Tibial nerve (tissue), 4 donors: Measurements from ENCODE around the gene MICAL2. TPM values are rescaled to one million over a fixed set of nuclear protein-coding genes. Genes with fewer than 3 reads are reported as not detected.

ENCODE experiments used
- DNase-seq, 2 donors: peaks; one replicate each; pipeline ENCODE4 v3.0.0-alpha.2; 2019; ENCODE audit warnings: low spot score in 2 of 2
- H3K27ac ChIP-seq, 4 donors: fragments of 200-600 bp; sonication (generic) in 3 of 4; one replicate each; pipeline ENCODE4 v1.5.1; 2017 to 2019; ENCODE audit warnings: mild to moderate bottlenecking in 1 of 4
- H3K27me3 ChIP-seq, 2 donors: fragments of 200-600 bp; sonication (generic) in 1 of 2; one replicate each; pipeline versions ENCODE4 v1.5.1 to v1.6.0; 2017 to 2019
- H3K36me3 ChIP-seq, 3 donors: fragments of 200-600 bp; sonication (generic); one replicate each; pipeline ENCODE4 v1.5.1; 2018 to 2019
- H3K4me1 ChIP-seq, 4 donors: fragments of 200-600 bp; sonication (generic) in 3 of 4; one replicate each; pipeline ENCODE4 v1.5.1; 2017 to 2019
- H3K4me3 ChIP-seq, 4 donors: fragments of 200-600 bp; sonication (generic) in 3 of 4; one replicate each; pipeline ENCODE4 v1.5.1; 2017 to 2019; ENCODE audit warnings: mild to moderate bottlenecking in 1 of 4, moderate library complexity in 1 of 4
- H3K9me3 ChIP-seq, 4 donors: fragments of 200-600 bp; sonication (generic) in 3 of 4; one replicate each; pipeline ENCODE4 v1.5.1; 2017 to 2019
- EP300 ChIP-seq, 2 donors: sonication (generic); formaldehyde crosslinking; IDR thresholded peaks; one replicate each; pipeline ENCODE4 v1.6.1; 2017; ENCODE audit warnings: antibody characterized with exemption in 2 of 2, mild to moderate bottlenecking in 1 of 2
- POLR2A ChIP-seq, 2 donors: fragments of 450-650 bp; IDR thresholded peaks; one replicate each; pipeline ENCODE4 v1.6.1; 2017; ENCODE audit warnings: antibody characterized with exemption in 2 of 2, mild to moderate bottlenecking in 2 of 2, moderate library complexity in 2 of 2
- WGBS, 2 donors: methylation state at CpG; one replicate each; pipeline ENCODE4 v1.1.5; 2018; 5-methylcytosine and 5-hydroxymethylcytosine counted together
- total RNA-seq, 4 donors: library from RNA; depleted of rRNA; stranded (reverse); fragments of >200 nt; gene quantifications; one replicate each; pipeline ENCODE4 v1.1.0, GENCODE V29; 2016
- TF ChIP-seq, protein P1 (sequence below), 5 experiments: fragments of 200-600 bp in 3 of 5; fragments of 450-650 bp in 2 of 5; sonication (generic) in 3 of 5; IDR thresholded peaks; one replicate each; pipeline ENCODE4 v1.5.1; 2016 to 2019; ENCODE audit warnings: antibody characterized with exemption in 5 of 5, mild to moderate bottlenecking in 3 of 5, moderate library complexity in 2 of 5

The MICAL2 gene
- total RNA-seq, 4 donors from 2014 or later: 87.0 to 136 (median 101) TPM

DNA sequence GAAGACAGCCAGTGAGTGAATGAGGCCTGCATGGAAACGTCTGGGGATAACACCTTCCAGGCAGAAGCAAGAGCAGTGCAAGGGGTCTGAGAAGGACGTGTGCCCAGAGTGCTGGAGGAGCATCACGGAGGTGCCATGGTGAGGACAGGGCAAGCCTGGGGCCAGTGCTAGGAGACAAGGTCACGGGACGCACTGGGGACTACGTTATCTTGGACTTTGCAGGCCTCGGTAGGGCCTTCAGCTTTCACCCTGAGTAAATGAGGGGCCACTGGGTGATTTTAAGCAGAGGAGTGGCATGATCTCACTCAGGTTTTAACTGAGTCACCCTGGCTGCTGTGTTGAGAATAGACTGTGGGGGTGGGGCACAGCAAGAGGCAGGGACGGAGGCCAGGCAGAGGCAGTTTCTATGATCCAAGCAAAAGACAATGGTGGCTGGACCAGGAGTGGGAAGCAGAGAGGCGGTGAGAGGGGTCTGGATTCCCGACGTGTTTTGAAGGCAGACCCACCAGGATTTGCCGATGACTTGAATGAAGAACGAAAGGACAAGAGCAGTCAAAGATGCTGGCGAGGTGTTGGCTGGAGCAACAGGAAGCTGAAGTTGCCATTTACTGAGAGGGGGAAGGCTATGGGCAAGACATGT, 164.3 kb downstream of the MICAL2 start:
- 92% methylated on average over 14 of the region's 14 CpGs for WGBS, 2 donors
- no peak for DNase-seq
- Histone ChIP-seq H3K9me3 (no peaks in the 10 kb centered on the region), H3K4me1 (no peaks in the 10 kb centered on the region), H3K27ac (no peak overlapping the region), H3K36me3 (no peaks in the 10 kb centered on the region), H3K4me3 (no peak overlapping the region), H3K27me3 (no peaks in the 10 kb centered on the region)
- TF ChIP-seq EP300 (IDR thresholded peaks at IDR 0.05) (no peak), POLR2A (IDR thresholded peaks at IDR 0.05) (no peak)
- TF ChIP-seq, protein P1, sequence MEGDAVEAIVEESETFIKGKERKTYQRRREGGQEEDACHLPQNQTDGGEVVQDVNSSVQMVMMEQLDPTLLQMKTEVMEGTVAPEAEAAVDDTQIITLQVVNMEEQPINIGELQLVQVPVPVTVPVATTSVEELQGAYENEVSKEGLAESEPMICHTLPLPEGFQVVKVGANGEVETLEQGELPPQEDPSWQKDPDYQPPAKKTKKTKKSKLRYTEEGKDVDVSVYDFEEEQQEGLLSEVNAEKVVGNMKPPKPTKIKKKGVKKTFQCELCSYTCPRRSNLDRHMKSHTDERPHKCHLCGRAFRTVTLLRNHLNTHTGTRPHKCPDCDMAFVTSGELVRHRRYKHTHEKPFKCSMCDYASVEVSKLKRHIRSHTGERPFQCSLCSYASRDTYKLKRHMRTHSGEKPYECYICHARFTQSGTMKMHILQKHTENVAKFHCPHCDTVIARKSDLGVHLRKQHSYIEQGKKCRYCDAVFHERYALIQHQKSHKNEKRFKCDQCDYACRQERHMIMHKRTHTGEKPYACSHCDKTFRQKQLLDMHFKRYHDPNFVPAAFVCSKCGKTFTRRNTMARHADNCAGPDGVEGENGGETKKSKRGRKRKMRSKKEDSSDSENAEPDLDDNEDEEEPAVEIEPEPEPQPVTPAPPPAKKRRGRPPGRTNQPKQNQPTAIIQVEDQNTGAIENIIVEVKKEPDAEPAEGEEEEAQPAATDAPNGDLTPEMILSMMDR (IDR thresholded peaks at IDR 0.05): no peak

DNA sequence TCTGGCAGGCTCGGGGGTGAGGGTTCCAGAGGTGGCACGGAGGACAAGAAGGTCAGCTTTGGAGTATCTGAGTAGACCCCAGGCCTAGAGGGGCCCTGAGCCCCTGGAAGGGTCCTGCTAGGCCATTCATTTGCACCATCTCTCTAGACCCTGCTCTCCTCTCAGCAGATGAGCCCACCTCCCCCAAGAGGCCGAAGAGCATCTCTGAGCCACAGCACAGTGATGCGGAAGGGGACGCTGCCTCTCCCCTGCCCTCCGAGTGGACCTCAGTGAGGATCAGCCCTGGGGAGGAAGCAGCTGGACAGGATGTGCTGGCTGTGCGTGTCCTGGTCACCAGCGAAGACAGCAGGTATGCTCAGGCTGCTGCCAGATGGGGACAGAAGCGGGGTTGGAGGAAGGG, 165.4 kb downstream of the MICAL2 start:
- TF ChIP-seq EP300 (IDR thresholded peaks at IDR 0.05) (no peak), POLR2A (IDR thresholded peaks at IDR 0.05) (no peak)
- TF ChIP-seq, protein P1 (IDR thresholded peaks at IDR 0.05): no peak
- no peak overlapping the region for H3K4me3 ChIP-seq
- no peaks in the 10 kb centered on the region for H3K9me3 ChIP-seq
- DNase-seq: no peak
- no peak overlapping the region for H3K27ac ChIP-seq
- WGBS, 2 donors: 81 to 86% methylated on average over 6 to 9 of the region's 9 CpGs
- H3K4me1 ChIP-seq: no peaks in the 10 kb centered on the region
- no peaks in the 10 kb centered on the region for H3K36me3 ChIP-seq
- H3K27me3 ChIP-seq: no peaks in the 10 kb centered on the region

DNA sequence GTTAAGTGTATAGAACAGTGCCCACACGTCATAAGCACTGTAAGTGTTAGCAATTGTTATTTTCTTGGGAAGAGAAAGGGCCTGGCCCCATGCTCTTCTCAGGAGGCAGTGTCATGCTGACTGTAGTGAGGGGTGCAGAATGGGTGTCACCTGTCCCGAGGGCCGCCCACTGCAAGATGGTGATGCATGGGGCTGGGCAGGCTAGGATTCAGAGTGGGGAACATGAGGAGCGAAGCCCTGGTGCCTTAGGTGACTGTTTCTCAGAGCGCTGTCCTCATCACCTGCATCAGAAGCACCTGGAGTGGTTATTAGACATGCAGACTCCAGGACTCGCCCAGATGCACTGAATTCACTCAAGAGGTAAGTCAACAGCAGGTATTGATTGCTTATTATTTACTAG, 166.0 kb downstream of the MICAL2 start:
- WGBS, 2 donors: 93% methylated on average over 6 of the region's 6 CpGs
- Histone ChIP-seq H3K4me1 (no peaks in the 10 kb centered on the region), H3K4me3 (no peak overlapping the region), H3K27ac (no peak overlapping the region), H3K36me3 (no peaks in the 10 kb centered on the region), H3K27me3 (no peaks in the 10 kb centered on the region), H3K9me3 (no peaks in the 10 kb centered on the region)
- no peak for DNase-seq
- TF ChIP-seq EP300 (IDR thresholded peaks at IDR 0.05) (no peak), POLR2A (IDR thresholded peaks at IDR 0.05) (no peak)
- TF ChIP-seq, protein P1 (IDR thresholded peaks at IDR 0.05): no peak

DNA sequence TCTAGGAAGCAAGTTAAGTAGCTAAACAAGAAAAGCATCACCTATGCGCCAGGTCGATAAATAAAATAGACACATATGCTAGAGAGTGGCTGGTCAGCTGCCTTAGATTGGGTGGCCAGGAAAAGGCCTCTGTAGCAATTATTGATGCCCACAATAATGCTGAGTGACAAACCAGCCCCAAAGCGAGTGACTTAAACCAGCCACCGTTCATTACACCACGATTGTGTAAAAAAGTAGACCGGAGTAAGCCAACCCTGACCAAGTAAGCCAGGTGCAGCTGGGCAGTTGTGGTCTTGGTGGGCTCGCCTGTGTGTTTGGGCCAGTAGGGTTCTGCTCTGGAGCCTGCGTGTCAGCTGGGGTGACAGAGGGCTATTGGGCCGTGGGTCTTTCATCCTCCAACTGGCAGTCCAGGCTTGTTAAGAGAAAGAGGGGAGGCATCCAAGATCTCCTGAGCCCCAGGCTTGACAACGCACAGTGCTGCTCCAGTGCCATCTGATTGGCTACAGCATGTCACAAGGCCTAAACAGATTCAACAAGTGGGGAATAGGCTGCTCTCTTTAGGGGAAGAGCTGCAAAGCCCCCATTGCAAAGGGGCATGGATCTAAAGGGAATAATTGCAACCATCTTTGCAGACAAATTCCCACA, 166.6 kb downstream of the MICAL2 start:
- WGBS, 2 donors: 78 to 82% methylated on average over 10 of the region's 10 CpGs
- Histone ChIP-seq H3K9me3 (no peaks in the 10 kb centered on the region), H3K36me3 (no peaks in the 10 kb centered on the region), H3K4me1 (peaks cover 0 to 4% (median 0%) of the 10 kb centered on the region in 4 donors), H3K4me3 (no peak overlapping the region), H3K27ac (no peak overlapping the region), H3K27me3 (no peaks in the 10 kb centered on the region)
- DNase-seq: no peak
- TF ChIP-seq, protein P1 (IDR thresholded peaks at IDR 0.05): no peak
- TF ChIP-seq POLR2A (IDR thresholded peaks at IDR 0.05): no peak
- no peak for TF ChIP-seq EP300 (IDR thresholded peaks at IDR 0.05)
